GM21447 (cell line): ENCODE measurements around the gene ALG9.
"Not testable (repeated sequence)": the region's sequence is repeated elsewhere in the genome, so short reads cannot be mapped to it uniquely, and the experiment has no call there.

ENCODE experiments used
- ATAC-seq: cut with Tn5 transposase; IDR thresholded peaks from one replicate; pipeline ENCODE4 v1.9.1; 2021; ENCODE audit not compliant: unreplicated experiment

Gene ALG9

GRCh38 chr11:111870886-111871692 lies at the start of gene ALG9:
Gene ALG9, minus strand, starts transcription at chr11:111871581. Its CDS starts 99 bp downstream, at chr11:111871482.
- ATAC-seq: peak; percentile 87

- no peak for ATAC-seq
These were observed 49.5 kb upstream of the ALG9 start for GRCh38 chr11:111920908-111921307.

GRCh38 chr11:111918390-111919256 lies 47.2 kb upstream of the ALG9 start, which contains the start of gene C11orf52:
Gene C11orf52, plus strand, starts transcription at chr11:111918913. Its CDS starts 60 bp downstream, at chr11:111918973.
- no peak for ATAC-seq

GRCh38 chr11:111917788-111918187 lies 46.4 kb upstream of the ALG9 start:
- ATAC-seq: no peak

- ATAC-seq: no peak
These were observed 45.9 kb upstream of the ALG9 start for GRCh38 chr11:111917312-111917711.

- no peak for ATAC-seq
These were observed 45.4 kb upstream of the ALG9 start for GRCh38 chr11:111916768-111917167.

GRCh38 chr11:111913997-111914396 lies 42.6 kb upstream of the ALG9 start:
- no peak for ATAC-seq

- ATAC-seq: no peak
These were observed 41.9 kb upstream of the ALG9 start for GRCh38 chr11:111913031-111913861.

- ATAC-seq: no peak
These were observed 41.2 kb upstream of the ALG9 start, which contains the start of gene HSPB2 for GRCh38 chr11:111912535-111912934. Gene HSPB2, plus strand, starts transcription at chr11:111912734. Its CDS starts 96 bp downstream, at chr11:111912830.

- no peak for ATAC-seq
These were observed 40.4 kb upstream of the ALG9 start, which contains the start of gene CRYAB for GRCh38 chr11:111911563-111912401. Gene CRYAB, minus strand, starts transcription at chr11:111911770. Its CDS starts 46 bp downstream, at chr11:111911724.

- no peak for ATAC-seq
These were observed 39.5 kb upstream of the ALG9 start for GRCh38 chr11:111910676-111911562.

GRCh38 chr11:111909378-111909777 lies 38.0 kb upstream of the ALG9 start:
- ATAC-seq: no peak

- ATAC-seq: no peak
These were observed 37.4 kb upstream of the ALG9 start for GRCh38 chr11:111908639-111909305.

GRCh38 chr11:111906680-111907079 lies 35.3 kb upstream of the ALG9 start:
- no peak for ATAC-seq

- no peak for ATAC-seq
These were observed 34.0 kb upstream of the ALG9 start for GRCh38 chr11:111905411-111905810.

GRCh38 chr11:111886844-111887243 lies 15.5 kb upstream of the ALG9 start:
- no peak for ATAC-seq

- no peak for ATAC-seq
These were observed 14.7 kb upstream of the ALG9 start for GRCh38 chr11:111886032-111886431.

- ATAC-seq: not testable (repeated sequence)
These were observed 13.7 kb upstream of the ALG9 start for GRCh38 chr11:111885053-111885452.
